GM21717 (cell line): Measurements from ENCODE around the gene PRICKLE2.
A peak's percentile ranks its signal among the peaks of the same experiment; 100 is the strongest.

Experiments used
- ATAC-seq: cut with Tn5 transposase; IDR thresholded peaks from one replicate; pipeline ENCODE4 v1.9.1; 2021; ENCODE audit warnings: mild to moderate bottlenecking, moderate library complexity; ENCODE audit not compliant: unreplicated experiment

Gene PRICKLE2

GRCh38 chr3:64163019-64163754 lies 62.1 kb downstream of the PRICKLE2 start:
- peak; percentile 24 for ATAC-seq

GRCh38 chr3:64161481-64161952 lies 63.7 kb downstream of the PRICKLE2 start:
- no peak for ATAC-seq

- ATAC-seq = no peak
These were observed 65.1 kb downstream of the PRICKLE2 start for GRCh38 chr3:64160000-64160695.

- ATAC-seq = no peak
These were observed 66.9 kb downstream of the PRICKLE2 start for GRCh38 chr3:64158334-64158733.

GRCh38 chr3:64157150-64158035 lies 67.9 kb downstream of the PRICKLE2 start:
- ATAC-seq = no peak

- no peak for ATAC-seq
These were observed 69.9 kb downstream of the PRICKLE2 start for GRCh38 chr3:64155328-64155727.

GRCh38 chr3:64152676-64153466 lies 72.4 kb downstream of the PRICKLE2 start:
- peak; percentile 57 for ATAC-seq

GRCh38 chr3:64152086-64152485 lies 73.2 kb downstream of the PRICKLE2 start:
- no peak for ATAC-seq

GRCh38 chr3:64151342-64151871 lies 73.9 kb downstream of the PRICKLE2 start:
- ATAC-seq = no peak

- no peak for ATAC-seq
These were observed 74.6 kb downstream of the PRICKLE2 start for GRCh38 chr3:64150623-64151207.

- ATAC-seq = no peak
These were observed 75.4 kb downstream of the PRICKLE2 start for GRCh38 chr3:64149886-64150285.

- ATAC-seq = no peak
These were observed 76.2 kb downstream of the PRICKLE2 start for GRCh38 chr3:64148955-64149653.

GRCh38 chr3:64147211-64147610 lies 78.1 kb downstream of the PRICKLE2 start:
- ATAC-seq = no peak

- ATAC-seq = no peak
These were observed 79.8 kb downstream of the PRICKLE2 start for GRCh38 chr3:64145438-64145837.

- ATAC-seq = no peak
These were observed 80.9 kb downstream of the PRICKLE2 start for GRCh38 chr3:64144241-64144900.

- no peak for ATAC-seq
These were observed 81.7 kb downstream of the PRICKLE2 start for GRCh38 chr3:64143409-64144130.

GRCh38 chr3:64141476-64141875 lies 83.8 kb downstream of the PRICKLE2 start:
- no peak for ATAC-seq

- no peak for ATAC-seq
These were observed 84.6 kb downstream of the PRICKLE2 start for GRCh38 chr3:64140651-64141050.
